HCEC 1CT (cell line): Measurements from ENCODE around the gene CDH4.
"Not testable (repeated sequence)": the region's sequence is repeated elsewhere in the genome, so short reads cannot be mapped to it uniquely, and the experiment has no call there.

Experiments
- DNase-seq: peaks from one replicate; pipeline ENCODE4 v3.0.0-alpha.2; 2017

CDH4 gene

DNA sequence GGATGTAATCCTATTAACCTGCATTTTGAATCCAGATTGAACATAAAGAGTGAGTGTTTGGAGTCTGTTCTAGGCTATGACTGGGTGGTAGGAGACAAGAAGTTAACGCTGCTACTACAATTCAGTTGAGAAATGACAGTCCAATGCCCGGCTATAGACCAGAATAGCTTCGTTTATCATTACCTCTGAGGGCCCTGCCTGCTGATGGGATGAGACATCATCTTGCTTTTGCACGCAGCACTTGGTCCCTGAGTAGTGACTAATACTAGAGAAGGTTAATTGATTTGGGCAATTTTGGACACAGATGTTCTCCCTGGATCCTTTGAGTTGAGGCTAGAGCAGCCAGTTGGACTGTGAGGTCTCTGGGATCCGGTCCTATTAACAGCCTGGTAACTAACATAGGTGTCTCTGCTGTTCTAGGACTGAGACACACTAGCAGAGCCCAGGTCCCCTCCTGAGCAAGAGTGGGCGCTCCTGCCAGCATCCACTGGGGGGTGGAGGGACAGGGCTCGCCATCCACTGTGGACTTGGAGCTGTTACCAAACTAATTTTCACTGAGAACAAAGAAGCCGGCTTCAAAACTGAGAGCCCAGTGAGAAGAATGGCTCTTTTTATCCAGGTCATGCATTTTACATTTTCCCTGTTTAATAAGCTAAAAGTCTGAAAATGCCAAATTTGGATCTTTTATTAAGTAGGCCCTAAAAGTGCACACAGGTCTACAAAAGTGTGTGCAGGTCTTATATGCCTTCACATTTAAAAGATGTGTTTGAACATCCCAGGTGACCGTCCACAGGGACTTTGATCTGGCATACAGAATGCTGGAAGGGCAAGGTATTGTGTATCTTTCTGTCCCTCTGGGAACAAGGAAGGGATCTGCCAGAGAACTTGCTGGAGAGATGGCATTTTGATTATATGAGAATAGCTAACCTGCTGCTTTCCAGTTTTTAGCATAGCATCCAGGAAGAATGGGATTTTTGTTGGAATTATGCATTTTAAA, 212.5 kb downstream of the CDH4 start:
- DNase-seq, result no peak

DNA sequence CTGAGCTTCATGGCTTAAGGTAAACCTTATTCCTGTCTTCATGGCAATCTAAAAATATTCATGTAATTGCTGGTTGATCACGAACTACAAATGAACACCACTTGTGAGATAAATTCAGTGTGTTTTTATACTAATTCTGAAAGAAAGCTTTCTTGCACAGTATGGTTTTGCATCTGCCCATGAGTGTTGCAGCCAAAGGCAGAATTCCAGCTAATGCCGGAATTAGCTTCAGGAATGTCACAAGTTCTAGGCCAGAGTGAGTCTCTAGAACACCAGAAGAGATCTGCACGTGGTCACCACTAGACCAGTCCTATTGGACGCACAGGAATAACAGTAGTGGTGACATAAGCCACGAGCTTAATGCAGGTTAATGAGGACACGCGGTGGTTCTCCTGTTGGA, 223.7 kb downstream of the CDH4 start:
- DNase-seq, result no peak

GRCh38 chr20:61476956-61477355, 224.9 kb downstream of the CDH4 start:
- DNase-seq, result no peak

GRCh38 chr20:61477451-61477861, 225.4 kb downstream of the CDH4 start:
- DNase-seq, result no peak

GRCh38 chr20:61478094-61478493, 226.0 kb downstream of the CDH4 start:
- no peak for DNase-seq

- DNase-seq, result no peak
These were observed 226.7 kb downstream of the CDH4 start for GRCh38 chr20:61478611-61479305.

- DNase-seq, result not testable (repeated sequence)
These were observed 227.4 kb downstream of the CDH4 start for GRCh38 chr20:61479433-61479832.

DNA sequence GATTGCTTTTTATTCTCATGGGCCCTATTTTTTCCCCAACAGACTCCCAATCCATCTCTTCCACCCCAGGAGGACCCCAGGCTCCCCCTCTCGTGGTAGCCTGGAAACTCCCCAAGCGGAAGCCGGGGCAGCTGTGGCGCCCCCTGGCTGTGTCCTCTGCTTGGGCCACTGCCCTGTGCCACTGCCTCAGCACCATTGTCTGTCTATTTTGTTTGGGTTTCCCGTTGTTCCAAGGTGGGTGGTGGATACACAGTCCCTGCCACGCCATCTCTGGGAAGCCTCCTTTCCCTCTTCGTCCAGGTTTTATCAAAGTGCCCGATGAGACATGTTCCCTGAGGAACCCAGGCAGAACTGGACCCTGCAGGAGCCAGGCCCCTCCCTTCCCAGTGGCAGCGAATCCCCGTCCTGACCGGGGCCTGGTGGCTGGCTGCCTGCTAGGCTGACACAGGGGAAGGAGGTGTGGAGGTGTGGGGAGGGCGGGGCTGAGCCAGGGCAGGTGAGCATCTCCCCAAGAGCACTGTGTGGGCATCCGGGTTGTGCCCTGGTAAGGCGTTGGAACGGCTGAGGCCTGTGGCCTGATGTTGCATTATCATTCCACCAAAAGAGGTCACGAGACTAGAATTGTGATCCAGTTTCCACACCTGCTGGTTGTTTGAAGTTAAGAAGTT, 228.2 kb downstream of the CDH4 start:
- DNase-seq, result no peak

DNA sequence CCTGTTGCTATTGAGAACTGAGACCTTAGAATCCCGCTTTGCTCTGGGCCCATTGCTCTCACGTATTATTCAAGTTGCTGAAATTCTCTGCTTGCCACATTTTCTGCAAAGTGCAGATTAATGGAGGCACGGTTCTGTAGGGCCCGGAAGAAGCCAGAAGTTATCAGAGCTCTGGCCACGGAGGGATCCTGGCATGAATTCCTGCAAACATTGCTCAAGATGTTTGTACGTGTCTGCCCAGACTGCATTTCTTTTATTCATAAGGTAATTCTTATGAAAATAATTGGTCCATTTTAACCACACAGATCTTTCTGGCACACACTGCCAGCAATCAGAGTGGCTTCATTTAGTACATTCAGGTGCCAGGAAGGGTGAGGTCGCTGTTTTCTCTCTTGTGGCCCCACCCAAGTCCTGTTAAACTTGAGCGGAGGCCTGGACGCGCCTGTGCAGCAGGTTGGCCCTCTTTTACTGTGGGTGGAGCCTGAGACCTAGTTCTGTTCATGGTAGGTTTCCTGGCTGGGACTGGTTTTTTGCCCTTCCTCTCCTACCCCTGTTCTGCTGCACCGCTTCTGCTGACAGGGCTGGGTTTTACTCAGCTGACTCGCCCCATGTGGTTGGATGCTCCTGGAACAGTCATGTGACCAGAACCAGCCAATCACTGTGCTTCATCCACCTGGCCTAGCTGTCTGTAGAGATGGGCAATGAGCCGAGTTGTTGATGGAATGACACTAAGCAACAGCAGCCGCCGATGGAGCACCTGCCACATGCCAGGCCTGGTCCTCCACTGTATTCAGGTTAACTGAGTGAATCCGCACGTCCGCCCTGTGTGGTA, 230.2 kb downstream of the CDH4 start:
- no peak for DNase-seq

DNA sequence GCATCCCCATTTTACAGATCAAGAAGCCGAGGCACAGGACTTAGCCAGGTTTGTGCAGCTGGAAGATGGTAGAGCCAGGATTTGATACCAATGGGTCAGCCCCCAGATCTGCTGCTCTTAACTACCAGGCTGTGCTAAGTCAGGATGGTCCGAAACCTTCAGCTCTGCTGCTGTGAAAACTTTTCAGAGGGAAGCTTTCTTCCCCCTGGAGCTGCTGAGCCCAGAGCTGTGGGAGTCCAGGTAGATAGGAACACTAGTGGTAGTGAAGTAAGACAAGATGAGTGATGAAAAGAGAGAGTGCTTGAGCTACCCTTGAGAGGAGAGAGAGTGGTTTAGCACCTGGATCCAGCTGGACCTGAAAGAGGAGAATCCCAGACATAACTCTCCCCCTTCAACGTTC, 230.8 kb downstream of the CDH4 start:
- DNase-seq, result no peak

GRCh38 chr20:61483336-61484067, 231.4 kb downstream of the CDH4 start:
- no peak for DNase-seq

DNA sequence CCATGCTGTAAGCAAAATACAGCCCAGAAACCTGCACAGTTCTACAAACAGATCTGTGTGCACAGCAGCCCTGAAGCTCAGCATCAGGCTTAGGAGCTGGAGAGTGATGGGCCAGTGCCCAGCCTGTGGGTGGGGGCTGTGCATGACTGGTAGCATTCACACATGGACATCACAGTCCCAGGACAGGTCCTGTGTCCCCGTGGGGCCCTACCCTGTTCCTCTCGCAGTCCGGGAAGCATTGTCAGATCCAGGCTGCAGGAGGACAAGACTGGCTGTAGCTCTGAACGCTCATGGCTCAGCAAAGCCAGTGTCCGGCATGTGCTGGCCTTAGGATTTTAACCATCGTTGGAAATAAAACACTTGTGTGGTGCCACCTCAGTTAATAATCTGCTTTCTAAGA, 234.1 kb downstream of the CDH4 start:
- no peak for DNase-seq

- no peak for DNase-seq
These were observed 235.4 kb downstream of the CDH4 start for GRCh38 chr20:61487346-61487996.

DNA sequence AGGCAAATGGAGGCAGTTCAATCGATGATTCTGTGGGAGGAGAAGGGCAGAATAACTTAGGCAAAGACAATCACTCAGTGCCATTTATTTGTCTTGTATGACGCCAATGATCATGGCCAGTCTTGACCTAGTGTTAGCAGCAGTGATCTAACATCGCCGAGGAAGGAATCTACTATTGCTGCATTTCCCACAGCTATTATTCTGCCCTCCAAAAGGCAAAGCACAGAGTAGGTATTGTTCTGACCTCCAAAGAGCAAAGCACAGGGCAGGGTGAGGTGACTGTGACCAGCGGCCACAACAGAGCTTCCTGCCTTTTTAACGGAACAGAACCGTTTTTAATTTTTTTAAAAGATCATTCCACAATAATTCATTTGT, 235.9 kb downstream of the CDH4 start:
- DNase-seq, result no peak

- no peak for DNase-seq
These were observed 238.7 kb downstream of the CDH4 start for GRCh38 chr20:61490721-61491120.

DNA sequence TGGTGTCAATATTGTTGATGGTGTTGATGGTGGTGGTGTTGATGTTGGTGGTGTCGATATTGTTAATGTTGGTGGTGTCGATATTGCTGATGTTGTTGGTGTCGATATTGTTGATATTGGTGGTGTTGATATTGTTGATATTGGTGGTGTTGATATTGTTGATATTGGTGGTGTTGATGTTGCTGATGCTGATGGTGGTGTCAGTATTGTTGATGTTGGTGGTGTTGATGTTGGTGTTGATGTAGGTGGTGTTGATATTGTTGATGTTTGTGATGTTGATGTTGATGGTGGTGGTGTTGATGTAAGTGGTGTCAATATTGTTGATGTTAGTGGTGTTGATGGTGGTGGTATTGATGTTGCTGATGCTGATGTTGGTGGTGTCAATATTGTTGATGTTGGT, 240.0 kb downstream of the CDH4 start:
- DNase-seq, result no peak

GRCh38 chr20:61493798-61494305, 241.8 kb downstream of the CDH4 start:
- no peak for DNase-seq

GRCh38 chr20:61494763-61495575, 242.9 kb downstream of the CDH4 start:
- no peak for DNase-seq

DNA sequence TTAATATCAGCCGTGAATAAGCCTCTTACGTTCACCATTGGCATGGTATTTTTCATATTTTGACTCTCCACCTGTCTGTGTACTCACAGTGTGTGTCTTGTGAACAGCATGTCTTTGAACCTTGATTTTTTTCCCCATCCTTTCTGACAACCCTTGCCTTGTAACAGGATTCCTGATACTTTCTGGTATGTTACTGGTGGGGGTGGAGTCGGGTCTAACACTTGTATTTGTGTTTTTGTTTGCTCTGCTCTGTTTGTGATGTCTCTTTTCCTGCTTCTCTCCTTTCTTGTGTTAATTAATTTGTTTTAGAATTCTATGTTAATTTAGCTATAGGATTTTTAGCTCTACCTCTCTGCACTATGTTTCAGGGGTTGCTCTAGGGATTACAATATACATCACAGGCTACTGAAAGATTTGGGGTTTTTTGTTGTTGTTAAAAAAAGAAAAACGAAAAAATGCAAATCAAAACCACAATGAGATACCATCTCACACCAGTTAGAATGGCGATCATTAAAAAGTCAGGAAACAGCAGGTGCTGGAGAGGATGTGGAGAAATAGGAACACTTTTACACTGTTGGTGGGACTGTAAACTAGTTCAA, 245.1 kb downstream of the CDH4 start:
- DNase-seq, result no peak
